Activated T-helper 1 cell treated with anti-CD3 and anti-CD28 coated beads, Interleukin-2, amount 50 U/mL, for 16 hours (primary cell): ENCODE results near the gene ZMYND12.
"Not testable (repeated sequence)": the region's sequence is repeated elsewhere in the genome, so short reads cannot be mapped to it uniquely, and the experiment has no call there.

ENCODE experiments used
- DNase-seq, 2 donors: peaks; one replicate each; pipeline ENCODE4 v3.0.0-alpha.2; 2020; ENCODE audit warnings: low read depth in 1 of 2, low spot score in 1 of 2

ZMYND12 gene

GRCh38 chr1:42456010-42456753 lies at the start of gene ZMYND12, which contains the start of gene PPCS:
TSS of gene ZMYND12 (minus strand) at chr1:42456022. CDS start at chr1:42455997, 25 bp downstream.
TSS of gene PPCS (plus strand) at chr1:42456543. CDS start at chr1:42456566, 23 bp downstream.
- peak; percentile 77 to 85 for DNase-seq

- no peak for DNase-seq
Observed at GRCh38 chr1:42504535-42505128, 48.8 kb upstream of the ZMYND12 start.

GRCh38 chr1:42502031-42502430 lies 46.2 kb upstream of the ZMYND12 start:
- not testable (repeated sequence) for DNase-seq

- no peak for DNase-seq
Observed at GRCh38 chr1:42490237-42490636, 34.4 kb upstream of the ZMYND12 start.

- DNase-seq, result no peak
Observed at GRCh38 chr1:42484382-42484781, 28.6 kb upstream of the ZMYND12 start.

GRCh38 chr1:42482635-42483153 lies 26.9 kb upstream of the ZMYND12 start:
- DNase-seq, result no peak

- no peak for DNase-seq
Observed at GRCh38 chr1:42480921-42481320, 25.1 kb upstream of the ZMYND12 start.

- no peak for DNase-seq
Observed at GRCh38 chr1:42479621-42480020, 23.8 kb upstream of the ZMYND12 start.

GRCh38 chr1:42477775-42478174 lies 22.0 kb upstream of the ZMYND12 start:
- no peak for DNase-seq

GRCh38 chr1:42477354-42477753 lies 21.5 kb upstream of the ZMYND12 start:
- DNase-seq, result not testable (repeated sequence)

- no peak for DNase-seq
Observed at GRCh38 chr1:42476605-42477004, 20.8 kb upstream of the ZMYND12 start.

GRCh38 chr1:42469727-42470126 lies 13.9 kb upstream of the ZMYND12 start:
- DNase-seq, result no peak

- DNase-seq, result no peak
Observed at GRCh38 chr1:42466030-42466429, 10.2 kb upstream of the ZMYND12 start.

- DNase-seq, result no peak
Observed at GRCh38 chr1:42463921-42464320, 8.1 kb upstream of the ZMYND12 start.

- peak; percentile 90 to 93 for DNase-seq
Observed at GRCh38 chr1:42462828-42463763, 7.3 kb upstream of the ZMYND12 start, which contains the start of gene CCDC30. TSS of gene CCDC30 (plus strand) at chr1:42463286. CDS start at chr1:42480552, 17,266 bp downstream.

GRCh38 chr1:42461196-42461595 lies 5.4 kb upstream of the ZMYND12 start:
- DNase-seq, result no peak

GRCh38 chr1:42456754-42457089 lies 900 bp upstream of the ZMYND12 start:
- DNase-seq, result peak; percentile 31 to 40

- DNase-seq, result no peak
Observed at GRCh38 chr1:42454403-42454802, 1.4 kb downstream of the ZMYND12 start.

- DNase-seq, result no peak
Observed at GRCh38 chr1:42453386-42453785, 2.4 kb downstream of the ZMYND12 start.

GRCh38 chr1:42450061-42450460 lies 5.8 kb downstream of the ZMYND12 start:
- no peak for DNase-seq

- no peak for DNase-seq
Observed at GRCh38 chr1:42449256-42449655, 6.6 kb downstream of the ZMYND12 start.
